NCI-H1436 treated with DMSO at 0.1 percent for 48 hours (cell line): ENCODE data around the gene SCYL2.
"Not testable (repeated sequence)": the region's sequence is repeated elsewhere in the genome, so short reads cannot be mapped to it uniquely, and the experiment has no call there.

Experiments used
- DNase-seq: peaks from one replicate; lab custom pipeline; 2025; lab: John Stamatoyannopoulos, UW

The SCYL2 gene

GRCh38 chr12:100266835-100267602 is at the start of gene SCYL2, which contains the start of gene DEPDC4:
Gene SCYL2, plus strand, starts transcription at chr12:100267177. Its CDS starts 15,794 bp downstream, at chr12:100282971.
Gene DEPDC4, minus strand, starts transcription at chr12:100267079. Its CDS starts 3 bp downstream, at chr12:100267076.
- peak; percentile 70 for DNase-seq

- no peak for DNase-seq
These were observed 47.5 kb upstream of the SCYL2 start for GRCh38 chr12:100219328-100220109.

GRCh38 chr12:100221523-100221922 is 45.5 kb upstream of the SCYL2 start:
- DNase-seq = no peak

GRCh38 chr12:100222173-100222572 is 44.8 kb upstream of the SCYL2 start:
- not testable (repeated sequence) for DNase-seq

GRCh38 chr12:100225491-100225890 is 41.5 kb upstream of the SCYL2 start:
- DNase-seq = no peak

- no peak for DNase-seq
These were observed 37.8 kb upstream of the SCYL2 start for GRCh38 chr12:100229036-100229635.

GRCh38 chr12:100229876-100230275 is 37.1 kb upstream of the SCYL2 start:
- no peak for DNase-seq

- not testable (repeated sequence) for DNase-seq
These were observed 35.1 kb upstream of the SCYL2 start for GRCh38 chr12:100231873-100232272.

GRCh38 chr12:100234166-100234565 is 32.8 kb upstream of the SCYL2 start:
- no peak for DNase-seq

- no peak for DNase-seq
These were observed 32.2 kb upstream of the SCYL2 start for GRCh38 chr12:100234591-100235304.

GRCh38 chr12:100238801-100239200 is 28.2 kb upstream of the SCYL2 start:
- no peak for DNase-seq

- DNase-seq = no peak
These were observed 27.4 kb upstream of the SCYL2 start for GRCh38 chr12:100239589-100239988.

- no peak for DNase-seq
These were observed 23.8 kb upstream of the SCYL2 start for GRCh38 chr12:100243137-100243536.

GRCh38 chr12:100247765-100248164 is 19.2 kb upstream of the SCYL2 start:
- no peak for DNase-seq

- DNase-seq = no peak
These were observed 18.1 kb upstream of the SCYL2 start for GRCh38 chr12:100248886-100249285.

- no peak for DNase-seq
These were observed 17.0 kb upstream of the SCYL2 start for GRCh38 chr12:100249941-100250340.

GRCh38 chr12:100251917-100252316 is 15.1 kb upstream of the SCYL2 start:
- no peak for DNase-seq

- DNase-seq = no peak
These were observed 13.5 kb upstream of the SCYL2 start for GRCh38 chr12:100253437-100253836.

- no peak for DNase-seq
These were observed 12.1 kb upstream of the SCYL2 start for GRCh38 chr12:100254876-100255275.

GRCh38 chr12:100258127-100258526 is 8.8 kb upstream of the SCYL2 start:
- no peak for DNase-seq

GRCh38 chr12:100263131-100263530 is 3.8 kb upstream of the SCYL2 start:
- DNase-seq = no peak

- not testable (repeated sequence) for DNase-seq
These were observed 1.9 kb upstream of the SCYL2 start for GRCh38 chr12:100265107-100265506.
